HUDEP-2 (cell line): ENCODE data around the gene NNMT.

ENCODE experiments used
- DNase-seq, 76 experiments: peaks; one replicate each; lab custom pipeline; 2025; ENCODE audit not compliant: unreplicated experiment in 76 of 76; lab: John Stamatoyannopoulos, UW

The NNMT gene

GRCh38 chr11:114282488-114282887, 13.7 kb upstream of the NNMT start:
- no peak for DNase-seq

GRCh38 chr11:114283422-114283821, 12.8 kb upstream of the NNMT start:
- DNase-seq = no peak

DNA sequence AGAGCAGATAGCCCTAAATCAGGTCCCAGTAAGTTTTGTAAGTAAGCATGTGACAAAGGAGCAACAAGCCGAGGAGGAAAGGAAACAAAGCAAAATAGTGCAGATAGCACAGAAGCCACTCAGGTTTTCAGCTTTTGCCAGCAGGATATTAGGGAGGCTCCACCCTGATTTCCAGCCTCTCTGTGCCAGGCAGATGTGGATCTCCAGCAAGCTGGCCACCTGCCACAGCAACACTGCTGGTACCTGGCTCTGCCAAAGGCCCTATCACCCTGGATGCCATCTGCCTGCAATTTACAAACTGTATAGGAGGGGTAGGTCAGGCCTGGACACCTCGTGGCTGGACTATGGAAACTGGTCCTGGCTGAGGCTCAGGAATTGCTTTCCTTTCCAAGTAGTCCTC, 12.2 kb upstream of the NNMT start:
- DNase-seq = no peak

- DNase-seq = no peak
Observed at GRCh38 chr11:114284914-114285313, 11.3 kb upstream of the NNMT start.

DNA sequence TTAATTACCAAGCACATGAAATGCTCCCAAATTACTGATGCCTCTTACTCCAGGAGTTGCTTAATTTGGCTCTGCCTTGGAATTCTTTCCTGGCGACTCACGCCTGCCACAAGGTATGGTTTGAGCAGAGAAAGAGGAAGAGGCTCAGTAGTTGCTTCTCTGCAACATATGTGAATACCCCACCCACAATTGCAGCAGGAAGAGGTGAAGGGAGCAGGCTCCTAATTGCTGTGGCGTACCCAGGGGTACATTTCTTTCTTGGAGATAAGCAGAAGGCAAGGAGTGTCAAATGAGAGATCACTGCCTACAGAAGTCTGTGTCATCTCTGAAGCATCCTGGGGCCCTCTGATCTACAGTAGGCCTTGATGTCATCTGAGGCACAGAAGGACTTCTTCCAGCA, 10.6 kb upstream of the NNMT start:
- no peak for DNase-seq

- DNase-seq = no peak
Observed at GRCh38 chr11:114286229-114286628, 10.0 kb upstream of the NNMT start.

- no peak for DNase-seq
Observed at GRCh38 chr11:114287154-114287553, 9.0 kb upstream of the NNMT start.

DNA sequence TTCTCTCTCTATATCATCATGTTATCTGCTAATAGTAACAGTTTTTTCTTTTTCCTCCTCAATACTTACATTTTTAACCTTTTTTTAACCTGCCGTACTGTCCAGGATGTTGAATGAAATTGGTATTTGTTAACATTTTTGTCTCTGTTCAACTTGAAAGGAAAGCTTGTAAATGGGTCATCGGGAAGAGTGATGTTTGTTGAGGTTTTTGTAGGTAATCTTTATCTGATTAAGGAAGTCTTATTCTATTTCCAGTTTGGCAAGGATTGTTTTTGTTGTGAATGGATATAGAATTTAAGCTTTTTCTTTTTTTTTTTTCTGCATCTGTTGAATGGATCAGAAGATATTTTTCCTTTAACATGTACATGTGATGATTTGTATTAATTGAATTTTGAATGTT, 8.1 kb upstream of the NNMT start:
- DNase-seq = no peak

DNA sequence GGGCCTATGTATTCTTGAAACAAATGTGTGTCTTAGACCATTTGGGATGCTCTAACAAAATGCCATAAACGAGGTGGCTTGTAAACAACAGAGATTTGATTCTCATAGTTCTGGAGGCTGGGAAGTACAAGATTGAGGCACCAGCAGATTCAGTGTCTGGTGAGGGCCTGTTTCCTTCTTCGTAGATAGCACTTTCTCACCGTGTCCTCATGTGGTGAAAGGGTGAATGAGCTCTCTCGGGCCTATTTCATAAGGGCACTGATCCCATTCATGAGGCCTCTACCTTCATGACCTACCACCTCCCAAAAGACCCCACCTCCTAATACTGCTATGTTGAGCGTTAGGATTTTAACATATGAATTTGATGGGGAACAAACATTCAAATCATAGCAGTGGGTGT, 6.4 kb upstream of the NNMT start:
- no peak for DNase-seq

DNA sequence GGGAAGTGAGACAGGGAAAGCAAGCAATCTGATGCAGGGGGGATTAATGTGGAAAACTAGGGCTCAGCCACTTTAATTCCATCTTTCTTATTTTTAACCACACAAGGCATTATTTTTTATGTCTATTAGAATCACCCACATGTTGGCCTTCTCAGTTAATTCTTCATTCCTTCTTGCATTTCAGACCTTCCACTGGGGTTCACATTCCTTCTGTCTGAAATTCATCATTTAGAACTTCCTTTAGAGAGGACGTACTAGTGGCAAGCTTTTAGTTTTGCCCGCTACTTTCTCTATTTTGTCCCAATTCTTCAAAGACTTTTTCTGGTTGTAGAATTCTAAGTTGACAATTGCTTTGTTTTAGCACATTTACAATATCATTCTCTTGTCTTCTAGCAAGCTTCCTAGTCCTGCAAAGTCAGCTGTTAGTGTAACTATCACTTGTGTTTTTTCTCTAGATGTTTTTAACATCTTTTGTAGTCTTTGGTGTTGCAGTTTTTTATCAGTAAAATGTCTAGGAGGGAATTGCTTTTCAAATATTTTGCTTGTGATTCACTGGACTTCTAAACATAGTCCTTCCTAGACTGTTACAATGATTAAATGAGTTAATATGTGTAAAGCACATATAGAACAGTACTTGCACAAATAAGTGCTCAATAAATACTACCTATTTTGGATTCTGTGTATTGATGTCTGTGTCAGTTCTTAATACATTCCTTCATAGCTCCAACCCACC, 5.5 kb upstream of the NNMT start:
- no peak for DNase-seq

DNA sequence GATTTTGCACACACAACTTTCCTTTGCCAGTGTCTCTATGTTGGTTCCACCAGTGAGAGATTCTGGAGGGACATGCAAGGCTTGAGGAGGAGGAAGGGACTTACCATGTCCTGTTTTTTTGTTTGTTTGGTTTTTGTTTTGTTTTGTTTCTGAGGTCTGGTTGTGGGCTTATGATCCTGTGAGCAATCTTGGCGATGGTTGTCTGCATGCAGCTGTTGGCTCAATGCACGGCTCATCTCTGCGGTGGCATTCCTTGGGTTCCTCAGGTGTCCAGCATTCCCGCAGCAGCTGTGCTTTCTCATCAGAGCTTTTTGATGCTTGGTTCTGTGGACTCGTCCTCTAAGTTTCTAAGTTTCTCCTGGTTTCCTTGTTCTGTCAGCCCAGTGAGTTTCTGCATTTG, 4.8 kb upstream of the NNMT start:
- DNase-seq = no peak

DNA sequence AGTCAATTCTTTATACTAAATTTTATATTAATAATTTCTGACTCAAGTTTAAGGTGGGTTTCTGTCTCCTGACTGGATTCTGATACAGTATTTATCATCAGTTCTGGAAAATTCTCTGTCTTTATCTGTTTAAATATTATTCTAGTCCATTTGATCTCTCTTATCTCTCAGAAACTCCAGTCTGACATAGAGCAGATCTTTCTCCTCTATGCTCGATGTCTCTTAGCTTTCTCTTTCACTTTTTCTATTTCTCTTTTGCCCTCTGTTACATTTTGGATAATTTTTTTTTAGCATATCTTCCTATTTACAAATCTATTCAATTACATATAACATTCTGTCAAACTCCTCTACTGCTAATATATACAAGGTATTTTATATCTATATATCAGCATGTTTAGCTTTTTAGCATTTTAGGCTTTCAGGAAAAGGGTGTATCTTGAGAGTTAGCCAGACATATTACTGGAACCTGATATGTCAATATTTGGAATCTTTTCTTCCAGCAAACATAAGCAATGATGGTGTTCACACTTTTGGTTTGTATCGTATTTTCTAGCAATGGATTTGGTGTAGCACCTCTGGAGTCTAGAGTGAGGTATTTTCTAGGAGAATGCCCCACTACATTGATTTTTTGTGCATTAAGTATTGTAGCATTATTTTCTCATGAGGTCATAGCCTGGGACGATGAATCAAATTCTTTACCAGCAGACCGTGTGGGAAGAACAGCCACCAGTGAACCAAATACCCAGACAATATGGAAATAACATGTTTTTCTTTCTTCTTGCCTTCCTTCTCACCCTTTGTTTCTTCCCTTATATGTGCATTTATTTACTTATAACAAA, 4.1 kb upstream of the NNMT start:
- no peak for DNase-seq

GRCh38 chr11:114293201-114293711, 2.9 kb upstream of the NNMT start:
- DNase-seq = no peak

DNA sequence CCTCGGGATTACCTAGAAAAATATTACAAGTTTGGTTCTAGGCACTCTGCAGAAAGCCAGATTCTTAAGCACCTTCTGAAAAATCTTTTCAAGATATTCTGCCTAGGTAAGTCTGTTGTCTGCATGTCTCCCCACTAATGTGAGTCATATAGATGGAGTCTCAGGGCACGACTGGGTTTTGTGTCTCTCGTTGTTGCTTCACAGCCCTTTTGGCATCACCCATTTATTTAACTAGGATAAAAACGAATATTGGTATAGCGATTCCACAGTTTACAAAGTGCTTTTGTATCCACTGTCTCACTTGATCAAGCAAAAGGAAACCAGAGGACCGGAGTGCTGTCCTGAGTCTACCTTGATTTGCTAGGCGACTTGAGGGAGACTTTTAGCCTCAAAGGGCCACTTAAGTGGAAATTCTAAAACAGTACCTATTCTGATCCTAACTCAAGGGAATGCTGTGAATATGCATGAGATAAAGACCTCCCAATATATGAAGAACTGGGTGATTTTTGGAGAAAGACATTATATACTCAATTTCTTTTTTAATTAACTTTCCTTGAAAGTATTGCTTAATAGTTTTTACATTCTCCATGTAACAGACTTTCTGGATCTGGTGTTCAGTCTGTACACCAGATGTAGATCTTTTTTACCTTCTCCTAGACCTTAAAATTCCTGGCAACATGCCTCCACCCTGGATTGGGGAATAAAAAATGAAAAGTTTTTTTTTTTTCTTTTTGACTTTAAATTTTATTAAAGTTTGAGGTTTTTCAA, 590 bp downstream of the NNMT start:
- no peak for DNase-seq

- DNase-seq = no peak
Observed at GRCh38 chr11:114297806-114298709, 1.9 kb downstream of the NNMT start.

DNA sequence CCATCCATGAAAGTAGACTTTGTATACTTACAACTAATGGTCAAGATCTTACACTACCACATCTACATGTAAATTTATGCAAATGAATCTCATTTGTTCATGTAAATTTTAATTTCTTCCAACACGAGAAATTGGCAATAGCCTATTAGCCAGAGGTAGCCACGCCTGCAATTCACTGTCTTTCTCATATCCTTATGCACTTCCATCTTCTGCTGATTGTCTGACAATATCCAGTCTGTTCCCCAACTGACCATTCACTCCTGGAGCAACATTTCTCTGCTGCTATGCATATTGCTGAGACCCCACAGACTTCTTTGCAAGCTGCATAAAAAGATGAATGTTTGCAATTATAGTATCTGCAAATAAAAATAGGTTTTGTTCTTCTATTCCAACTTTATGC, 2.5 kb downstream of the NNMT start:
- DNase-seq = no peak

GRCh38 chr11:114301088-114301487, 4.9 kb downstream of the NNMT start:
- DNase-seq = no peak

DNA sequence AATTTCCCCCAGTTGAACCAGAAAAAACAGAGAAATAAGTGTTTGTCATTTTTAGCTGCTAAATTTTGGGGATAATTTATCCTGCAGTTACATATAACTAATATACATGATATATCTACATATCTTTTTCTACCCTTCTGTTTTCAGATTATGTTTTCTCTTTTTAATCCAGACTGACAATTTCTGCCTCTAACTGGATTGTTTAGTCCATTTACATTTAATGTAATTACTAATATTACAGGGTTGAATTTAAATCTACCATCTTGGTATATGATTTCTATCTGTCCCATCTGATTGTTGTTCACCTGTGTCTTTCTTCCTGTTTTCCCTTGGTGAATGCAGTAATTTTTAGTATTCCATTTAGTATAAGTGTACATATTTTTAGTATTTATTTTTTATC, 5.7 kb downstream of the NNMT start:
- DNase-seq = no peak

GRCh38 chr11:114302663-114303062, 6.5 kb downstream of the NNMT start:
- DNase-seq = no peak

DNA sequence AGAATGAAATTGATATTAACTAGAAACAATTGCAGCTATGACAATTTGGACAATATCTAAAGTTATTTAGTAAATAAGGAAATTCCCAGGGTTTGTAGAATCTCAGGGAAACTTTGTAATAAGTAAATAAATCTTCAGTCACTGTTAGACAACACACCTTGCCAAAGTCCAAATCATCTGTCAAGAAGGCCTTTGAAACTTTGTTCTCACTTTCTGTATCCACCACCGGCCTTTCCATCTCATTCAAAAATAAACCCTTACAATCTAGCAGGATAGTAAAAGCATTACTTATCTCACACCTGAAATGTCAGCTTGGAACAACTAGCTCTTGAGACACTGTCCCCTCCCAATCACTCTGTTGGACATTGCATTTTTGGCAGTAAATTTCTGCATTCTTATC, 7.9 kb downstream of the NNMT start:
- no peak for DNase-seq
